ENCODE measurements around the gene MYBPC2.

GRCh38 chr19:50449236-50449899 lies 16.7 kb downstream of the MYBPC2 start:
- no peak for TF ChIP-seq CTCF (IDR thresholded peaks at IDR 0.05)
- no peak for TF ChIP-seq POLR2A (IDR thresholded peaks at IDR 0.05)
